ENCODE data around the gene DMD. TPM values are rescaled to one million over a fixed set of nuclear protein-coding genes. Genes with fewer than 3 reads are reported as not detected.

Gene DMD
- total RNA-seq, 1 experiment from 2014 or later = 2.2 TPM

DNA sequence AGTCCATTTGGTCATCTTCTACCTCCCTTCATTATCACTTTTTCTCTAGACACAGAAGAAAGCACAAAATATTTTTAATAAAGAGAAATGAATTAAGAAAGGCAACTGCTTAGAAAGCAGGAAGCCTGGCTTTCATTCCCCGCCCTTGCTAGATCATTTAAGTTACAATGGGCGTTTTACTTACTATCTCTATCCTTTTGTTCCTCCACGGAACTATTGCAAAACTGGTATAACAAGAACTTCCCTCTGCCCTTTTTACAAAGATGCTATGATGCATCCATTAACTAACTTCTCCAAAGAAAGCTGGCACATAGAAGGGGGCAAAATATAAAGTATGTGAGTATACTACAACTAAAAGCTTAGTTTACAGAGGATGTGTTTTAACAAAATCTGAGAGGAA, 1705.0 kb downstream of the DMD start:
- in situ Hi-C loops (cut with HindIII; ENCODE audit: low pct_unique_long_range_greater_than_20kb, low sequenced_read_pairs) = no loop called here
- Histone ChIP-seq H3K36me3 (ENCODE audit: control insufficient read depth, insufficient read depth, low read length) (no peaks in the 10 kb centered on the region), H3K27me3 (ENCODE audit: control insufficient read depth, insufficient read depth, low read length) (no peaks in the 10 kb centered on the region), H3K4me3 (ENCODE audit: low read depth in 2 of 2, low read length in 2 of 2) (no peak overlapping the region), H3K9me3 (ENCODE audit: control insufficient read depth, insufficient read depth, low read depth, low read length) (no peaks in the 10 kb centered on the region), H3K4me1 (ENCODE audit: control insufficient read depth, insufficient read depth, low read length) (no peaks in the 10 kb centered on the region), H3K27ac (ENCODE audit: low read length) (no peak overlapping the region)
- CTCF ChIA-PET = no interaction called here
- TF ChIP-seq SIN3A (IDR thresholded peaks at IDR 0.05; ENCODE audit: borderline replicate concordance, insufficient read depth, low read depth, low read length) (no peak), TCF7L2 (IDR thresholded peaks at IDR 0.05; ENCODE audit: low read depth, low read length) (no peak), REST (IDR thresholded peaks at IDR 0.05; ENCODE audit: insufficient read depth in 1 of 2, low read depth in 2 of 2, low read length in 1 of 2) (no peak), POLR2AphosphoS5 (IDR thresholded peaks at IDR 0.05; ENCODE audit: low read depth, low read length) (no peak), CTCF (IDR thresholded peaks at IDR 0.05) (no peak)
- no TSS peak for BruUV-seq (replicated peaks)
- DNase-seq (ENCODE audit: low read depth, low spot score) (no peak), ATAC-seq (no peak)
- intact Hi-C loops (cut with micrococcal nuclease; ENCODE audit: unreplicated experiment) = no loop called here
- POLR2A ChIA-PET = no interaction called here

DNA sequence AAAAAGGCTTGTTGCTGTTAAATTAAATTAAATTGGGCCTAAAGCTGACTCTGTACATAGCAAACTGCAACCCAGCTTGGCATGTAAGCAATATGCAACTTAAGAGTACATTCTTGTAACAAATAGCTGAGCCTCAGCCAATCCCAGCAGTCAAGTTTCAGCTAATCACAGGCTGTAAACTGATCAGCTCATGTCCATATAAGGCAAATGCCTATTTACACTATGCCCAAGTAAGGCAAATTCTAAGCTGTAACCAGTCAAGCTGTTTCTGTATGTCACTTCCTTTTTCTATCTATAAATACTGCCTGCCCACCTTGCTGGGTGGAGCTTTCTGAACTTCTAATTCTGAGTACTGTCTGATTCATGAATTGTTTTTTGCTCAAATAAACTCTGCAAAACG, 1710.4 kb downstream of the DMD start:
- DNase-seq (ENCODE audit: low read depth, low spot score) (no peak), ATAC-seq (no peak)
- H3K27me3 ChIP-seq (ENCODE audit: control insufficient read depth, insufficient read depth, low read length) = no peaks in the 10 kb centered on the region
- H3K9me3 ChIP-seq (ENCODE audit: control insufficient read depth, insufficient read depth, low read depth, low read length) = no peaks in the 10 kb centered on the region
- ChIA-PET CTCF (no interaction called here), POLR2A (no interaction called here)
- no peaks in the 10 kb centered on the region for H3K36me3 ChIP-seq (ENCODE audit: control insufficient read depth, insufficient read depth, low read length)
- TF ChIP-seq TCF7L2 (IDR thresholded peaks at IDR 0.05; ENCODE audit: low read depth, low read length) (no peak), REST (IDR thresholded peaks at IDR 0.05; ENCODE audit: insufficient read depth in 1 of 2, low read depth in 2 of 2, low read length in 1 of 2) (no peak), POLR2AphosphoS5 (IDR thresholded peaks at IDR 0.05; ENCODE audit: low read depth, low read length) (no peak), CTCF (IDR thresholded peaks at IDR 0.05) (no peak), SIN3A (IDR thresholded peaks at IDR 0.05; ENCODE audit: borderline replicate concordance, insufficient read depth, low read depth, low read length) (no peak)
- no peak overlapping the region for H3K4me3 ChIP-seq (ENCODE audit: low read depth in 2 of 2, low read length in 2 of 2)
- no peaks in the 10 kb centered on the region for H3K4me1 ChIP-seq (ENCODE audit: control insufficient read depth, insufficient read depth, low read length)
- in situ Hi-C loops (cut with HindIII; ENCODE audit: low pct_unique_long_range_greater_than_20kb, low sequenced_read_pairs) = no loop called here
- no TSS peak for BruUV-seq (replicated peaks)
- intact Hi-C loops (cut with micrococcal nuclease; ENCODE audit: unreplicated experiment) = no loop called here
- no peak overlapping the region for H3K27ac ChIP-seq (ENCODE audit: low read length)

All from Panc1 (cell line).